Keratinocyte (primary cell): ENCODE measurements around the gene RUVBL2. TPM values are rescaled to one million over a fixed set of nuclear protein-coding genes. Genes with fewer than 3 reads are reported as not detected.

Source experiments
- DNase-seq: peaks from one replicate; pipeline ENCODE4 v3.0.0-alpha.2; 2011; ENCODE audit warnings: low read depth, missing footprints, low spot score
- FAIRE-seq: peaks from 2 replicates; lab custom pipeline; 2011; peaks lifted over from hg19 to GRCh38; lab: Jason Lieb, UNC
- H2AFZ ChIP-seq: 2 replicates; pipeline ENCODE4 v1.6.0; 2012; ENCODE audit warnings: low read length, control low read depth, inconsistent platforms; ENCODE audit not compliant: control insufficient read depth
- H3K27ac ChIP-seq: 2 replicates; pipeline ENCODE4 v1.5.1; 2011; ENCODE audit warnings: low read length; ENCODE audit not compliant: control insufficient read depth, insufficient read depth
- H3K27me3 ChIP-seq: 3 replicates; pipeline ENCODE4 v1.6.0; 2011; ENCODE audit warnings: low read length; ENCODE audit not compliant: control insufficient read depth, insufficient read depth; ENCODE audit errors: extremely low read depth
- H3K36me3 ChIP-seq, 2 experiments: 2 replicates in 1 of 2; 3 replicates in 1 of 2; pipeline ENCODE4 v1.5.1; 2011; ENCODE audit warnings: low read length in 2 of 2, mild to moderate bottlenecking in 1 of 2; ENCODE audit not compliant: control insufficient read depth in 2 of 2, insufficient read depth in 2 of 2; ENCODE audit errors: extremely low read depth in 1 of 2
- H3K4me1 ChIP-seq: 3 replicates; pipeline ENCODE4 v1.5.1; 2011; ENCODE audit warnings: low read length; ENCODE audit not compliant: control insufficient read depth, insufficient read depth; ENCODE audit errors: extremely low read depth
- H3K4me2 ChIP-seq: 3 replicates; pipeline ENCODE4 v1.6.0; 2011; ENCODE audit warnings: low read depth, low read length; ENCODE audit not compliant: control insufficient read depth, insufficient read depth; ENCODE audit errors: extremely low read depth
- H3K4me3 ChIP-seq, 3 experiments: fragments of 200-600 bp in 1 of 3; sonication (generic) in 1 of 3; 2 replicates in 2 of 3; 3 replicates in 1 of 3; pipeline ENCODE4 v1.5.1; 2011 to 2016; ENCODE audit warnings: low read length in 3 of 3, mild to moderate bottlenecking in 3 of 3, control low read depth in 2 of 3, inconsistent platforms in 1 of 3, low read depth in 1 of 3, mixed read lengths in 1 of 3, mixed run types in 1 of 3, moderate library complexity in 1 of 3; ENCODE audit not compliant: control insufficient read depth in 2 of 3, insufficient read depth in 2 of 3; ENCODE audit errors: extremely low read depth in 1 of 3
- H3K79me2 ChIP-seq: 2 replicates; pipeline ENCODE4 v1.6.0; 2012; ENCODE audit warnings: low read length; ENCODE audit not compliant: control insufficient read depth, insufficient read depth
- H3K9ac ChIP-seq: 3 replicates; pipeline ENCODE4 v1.6.0; 2011; ENCODE audit warnings: low read length; ENCODE audit not compliant: control insufficient read depth, insufficient read depth; ENCODE audit errors: extremely low read depth
- H3K9me1 ChIP-seq: 3 replicates; pipeline ENCODE4 v1.6.0; 2011; ENCODE audit warnings: low read length; ENCODE audit not compliant: control insufficient read depth, insufficient read depth; ENCODE audit errors: extremely low read depth
- H3K9me3 ChIP-seq: 2 replicates; pipeline ENCODE4 v1.5.1; 2012; ENCODE audit warnings: low read depth, low read length; ENCODE audit not compliant: control insufficient read depth
- H4K20me1 ChIP-seq: 3 replicates; pipeline ENCODE4 v1.6.0; 2011; ENCODE audit warnings: low read length; ENCODE audit not compliant: control insufficient read depth, insufficient read depth; ENCODE audit errors: extremely low read depth
- CTCF ChIP-seq, 3 experiments: IDR thresholded peaks in 1 of 3; conservative IDR thresholded peaks in 1 of 3; optimal IDR thresholded peaks in 1 of 3; 2 replicates in 2 of 3; 3 replicates in 1 of 3; pipeline versions ENCODE3 to v1.5.1; 2011; ENCODE audit warnings: low read length in 3 of 3, mild to moderate bottlenecking in 3 of 3, moderate library complexity in 2 of 3, control low read depth in 1 of 3, inconsistent platforms in 1 of 3; ENCODE audit not compliant: insufficient read depth in 2 of 3; ENCODE audit errors: extremely low read depth in 1 of 3
- EZH2 ChIP-seq: IDR thresholded peaks from one replicate; pipeline ENCODE4 v1.6.1; 2012; ENCODE audit warnings: inconsistent platforms, mild to moderate bottlenecking, low read length, moderate library complexity
- dilution Hi-C: fragments of 300-500 bp; cut with MboI; formaldehyde crosslinking; loops from one replicate; pipeline ENCODE4 v1.7.0; 2020; ENCODE audit warnings: low sequenced_read_pairs; ENCODE audit not compliant: extremely low pct_ligation_motif_present
- polyA plus RNA-seq, 5 experiments: library from polyadenylated mRNA; depleted of rRNA in 3 of 5; stranded (reverse) in 3 of 5; stranded (forward) in 1 of 5; unstranded in 1 of 5; fragments of >200 nt; gene quantifications; 1 replicate in 1 of 5; 2 replicates in 3 of 5; 3 replicates in 1 of 5; pipeline versions ENCODE4 v1.2.1 to v1.2.3, GENCODE V29; 2011 to 2012; ENCODE audit warnings: missing spikeins in 2 of 5, low read depth in 1 of 5, low replicate concordance in 1 of 5

RUVBL2 gene
- polyA plus RNA-seq, 1 donor (not counting 4 experiments of a cell fraction or from before 2014, with no cell fraction given): 126 TPM

GRCh38 chr19:48967346-48968178 lies 26.1 kb upstream of the RUVBL2 start:
- Histone ChIP-seq H3K27me3 (no peaks in the 10 kb centered on the region), H3K4me1 (peaks cover 27% of the 10 kb centered on the region), H3K9ac (no peak overlapping the region), H3K9me1 (peaks cover 4% of the 10 kb centered on the region), H3K79me2 (peaks cover 7% of the 10 kb centered on the region), H3K9me3 (no peaks in the 10 kb centered on the region), H3K36me3 (peaks cover 18 to 24% of the 10 kb centered on the region in 2 experiments), H3K4me3 (no peak overlapping the region), H3K4me2 (no peak overlapping the region), H2AFZ (no peak overlapping the region), H3K27ac (no peak overlapping the region), H4K20me1 (peaks cover 6% of the 10 kb centered on the region)
- dilution Hi-C loops: no loop called here
- FAIRE-seq (no peak), DNase-seq (no peak)
- TF ChIP-seq EZH2 (no peak), CTCF (optimal IDR thresholded peaks at IDR 0.05 in 1 of 3, IDR thresholded peaks at IDR 0.05 in 1 of 3, conservative IDR thresholded peaks at IDR 0.05 in 1 of 3; ENCODE audit: extremely low read depth in 1 of 3, insufficient read depth in 2 of 3, low read length in 3 of 3) (no peak)

DNA sequence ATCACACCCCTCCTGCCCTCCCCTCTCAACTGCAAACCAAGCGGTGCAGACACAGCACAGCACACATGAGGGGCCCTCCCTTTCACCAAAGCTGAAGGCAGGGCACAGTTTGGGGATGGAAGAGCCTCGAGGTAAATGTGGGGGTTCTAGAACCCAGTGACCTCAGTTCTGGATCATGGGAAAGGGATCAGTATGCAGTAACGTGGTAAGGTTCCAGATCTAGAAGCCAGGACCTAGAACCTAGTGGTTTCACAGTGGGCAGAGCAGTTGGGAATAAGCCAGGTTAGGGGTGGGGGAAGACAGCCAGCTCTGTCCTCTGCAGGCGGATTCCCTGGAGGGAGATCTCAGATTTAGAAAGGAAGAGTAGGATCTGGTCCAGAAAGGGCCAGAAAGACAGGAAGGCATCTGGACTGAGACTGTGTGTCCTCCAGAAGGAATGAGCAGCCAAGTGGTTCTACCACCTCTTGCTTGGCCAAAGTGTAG lies 25.5 kb upstream of the RUVBL2 start:
- DNase-seq (no peak), FAIRE-seq (no peak)
- no peak overlapping the region for H3K4me3 ChIP-seq
- TF ChIP-seq EZH2 (no peak), CTCF (optimal IDR thresholded peaks at IDR 0.05 in 1 of 3, IDR thresholded peaks at IDR 0.05 in 1 of 3, conservative IDR thresholded peaks at IDR 0.05 in 1 of 3; ENCODE audit: extremely low read depth in 1 of 3, insufficient read depth in 2 of 3, low read length in 3 of 3) (no peak)
- H3K27me3 ChIP-seq: no peaks in the 10 kb centered on the region
- H3K9me3 ChIP-seq: no peaks in the 10 kb centered on the region
- no peak overlapping the region for H2AFZ ChIP-seq
- peaks cover 25% of the 10 kb centered on the region for H3K4me1 ChIP-seq
- peaks cover 7% of the 10 kb centered on the region for H3K79me2 ChIP-seq
- H4K20me1 ChIP-seq: peaks cover 6% of the 10 kb centered on the region
- peaks cover 18 to 24% of the 10 kb centered on the region in 2 experiments for H3K36me3 ChIP-seq
- dilution Hi-C loops: no loop called here
- no peak overlapping the region for H3K9ac ChIP-seq
- H3K9me1 ChIP-seq: peaks cover 4% of the 10 kb centered on the region
- no peak overlapping the region for H3K4me2 ChIP-seq
- no peak overlapping the region for H3K27ac ChIP-seq
